Measurements from ENCODE around the gene FAM120B.

FAM120B gene

DNA sequence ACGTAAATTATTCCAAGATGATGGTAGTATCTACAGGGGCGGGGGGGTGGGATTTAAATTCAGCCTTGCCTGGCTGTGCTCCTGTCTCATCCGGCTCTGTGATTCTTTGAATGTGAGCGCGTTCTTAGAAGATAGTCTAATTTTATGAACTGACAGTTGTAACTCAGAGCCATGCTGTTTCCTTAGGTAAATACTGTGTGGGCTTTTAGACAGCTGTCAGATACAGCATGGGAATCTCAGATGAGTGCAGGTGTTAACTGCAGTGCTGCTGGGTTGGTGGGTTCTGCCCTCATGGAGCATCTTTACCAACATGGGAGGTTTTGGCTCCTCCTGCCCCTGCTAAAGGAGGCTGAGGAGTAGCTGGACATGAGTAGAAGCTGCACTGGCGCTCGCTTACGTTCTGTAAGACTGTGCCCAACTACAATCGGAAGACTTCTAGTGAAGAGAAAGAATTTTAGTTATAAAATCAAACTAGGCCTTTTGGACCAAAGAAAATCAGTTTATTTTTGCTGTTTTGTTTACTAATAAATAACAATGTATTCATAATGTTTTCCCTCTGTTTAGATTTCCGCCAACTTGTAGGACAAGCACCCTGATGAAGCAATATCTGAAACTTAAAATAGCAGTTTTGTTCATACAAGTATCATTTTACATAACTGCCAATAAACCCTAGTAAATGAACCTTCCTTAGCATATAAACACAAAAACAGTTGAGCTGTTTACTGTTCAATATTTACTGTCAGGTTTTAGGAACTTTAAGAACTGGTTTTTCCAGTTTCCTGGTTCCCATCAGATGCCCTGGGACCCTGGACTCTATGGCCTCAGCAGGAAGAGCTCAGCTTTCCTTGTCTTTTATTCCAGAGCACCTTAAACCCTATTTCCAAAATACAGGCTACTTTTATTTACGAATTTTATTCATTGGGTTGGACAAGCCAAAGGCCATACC lies 66.1 kb downstream of the FAM120B start:
- H3K36me3 ChIP-seq (ENCODE audit: control insufficient read depth in 5 of 5, insufficient read depth in 5 of 5, low read length in 5 of 5): peaks cover 10 to 50% (median 32%) of the 10 kb centered on the region in 5 donors
- no peaks in the 10 kb centered on the region for H3K9me3 ChIP-seq (ENCODE audit: control insufficient read depth in 5 of 5, low read length in 5 of 5)
- H3K27ac ChIP-seq (ENCODE audit: low read depth, low read length): no peak overlapping the region
- no peak overlapping the region for H3K9ac ChIP-seq (ENCODE audit: low read length in 5 of 5)
- no peaks in the 10 kb centered on the region for H3K27me3 ChIP-seq (ENCODE audit: control insufficient read depth in 5 of 5, insufficient read depth in 4 of 5, low read length in 5 of 5)
- H3K4me3 ChIP-seq (ENCODE audit: low read depth in 1 of 5, low read length in 5 of 5): no peak overlapping the region
- H3K4me1 ChIP-seq (ENCODE audit: control insufficient read depth in 5 of 5, insufficient read depth in 5 of 5, low read length in 5 of 5): no peaks in the 10 kb centered on the region

DNA sequence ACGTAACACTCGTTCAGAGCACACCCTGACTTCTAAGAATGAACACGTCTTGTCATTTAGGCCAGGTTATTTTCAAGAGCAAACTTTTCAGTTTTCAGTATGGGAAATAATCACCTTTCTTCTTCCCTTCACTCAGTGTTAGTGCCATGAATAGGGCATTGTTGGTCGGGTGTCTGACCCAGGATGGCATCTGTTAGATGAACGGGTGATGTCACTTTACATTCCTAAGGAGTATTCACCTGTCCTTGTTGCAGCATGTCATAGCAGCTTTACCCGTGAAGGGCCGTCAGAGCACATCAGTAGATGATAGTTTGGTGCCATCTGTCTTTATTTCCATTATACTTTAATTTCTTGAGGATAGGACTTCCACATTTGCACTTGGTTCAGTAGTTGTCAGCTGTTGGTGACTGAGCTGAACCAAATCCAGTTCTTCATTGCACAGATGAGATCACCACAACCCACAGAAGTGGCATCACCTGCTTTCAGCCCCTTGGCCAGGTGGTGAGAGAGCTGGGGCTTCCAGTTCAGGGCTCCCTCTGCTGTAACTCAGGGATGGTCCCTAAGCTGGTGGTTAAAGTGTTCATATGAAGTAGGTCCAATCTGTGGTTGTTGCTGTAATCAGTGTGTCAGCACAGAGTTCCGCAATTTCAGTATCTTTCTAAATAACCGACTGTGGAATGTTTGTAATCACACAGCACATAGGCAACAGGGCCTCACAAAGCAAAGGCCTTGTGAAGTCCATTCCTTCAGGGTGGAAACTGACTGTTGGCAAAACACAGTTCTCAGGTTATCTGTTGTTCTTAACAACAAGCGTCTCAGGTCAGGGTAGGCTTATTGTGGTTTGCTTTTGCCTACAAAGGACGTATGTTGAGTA lies 68.2 kb downstream of the FAM120B start:
- H3K9ac ChIP-seq (ENCODE audit: low read length in 5 of 5): no peak overlapping the region
- no peaks in the 10 kb centered on the region for H3K27me3 ChIP-seq (ENCODE audit: control insufficient read depth in 5 of 5, insufficient read depth in 4 of 5, low read length in 5 of 5)
- H3K9me3 ChIP-seq (ENCODE audit: control insufficient read depth in 5 of 5, low read length in 5 of 5): no peaks in the 10 kb centered on the region
- peaks cover 4 to 37% (median 21%) of the 10 kb centered on the region in 5 donors for H3K36me3 ChIP-seq (ENCODE audit: control insufficient read depth in 5 of 5, insufficient read depth in 5 of 5, low read length in 5 of 5)
- peaks cover 0 to 12% (median 0%) of the 10 kb centered on the region in 5 donors for H3K4me1 ChIP-seq (ENCODE audit: control insufficient read depth in 5 of 5, insufficient read depth in 5 of 5, low read length in 5 of 5)
- H3K27ac ChIP-seq (ENCODE audit: low read depth, low read length): no peak overlapping the region
- no peak overlapping the region for H3K4me3 ChIP-seq (ENCODE audit: low read depth in 1 of 5, low read length in 5 of 5)

DNA sequence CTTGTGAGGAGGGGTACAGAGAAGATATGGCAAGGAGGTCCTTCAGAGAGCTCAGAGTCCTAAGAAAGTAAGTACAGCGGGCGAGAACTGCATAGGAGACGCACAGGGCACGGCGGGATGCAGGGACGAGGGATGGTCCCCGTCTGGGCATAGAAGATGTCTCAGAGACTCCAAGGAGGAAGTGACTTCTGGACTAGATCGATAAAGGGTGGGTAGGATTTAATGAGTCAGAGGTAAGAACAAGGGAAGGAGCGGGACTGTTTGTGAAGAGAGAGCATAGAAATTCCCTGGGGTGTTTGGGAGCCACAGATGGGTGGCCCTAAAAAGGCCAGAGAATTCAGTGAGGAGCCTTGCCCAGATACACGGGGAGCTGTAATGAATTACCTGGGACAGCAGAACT lies 69.1 kb downstream of the FAM120B start:
- no peak overlapping the region for H3K27ac ChIP-seq (ENCODE audit: low read depth, low read length)
- no peak overlapping the region for H3K4me3 ChIP-seq (ENCODE audit: low read depth in 1 of 5, low read length in 5 of 5)
- peaks cover 0 to 12% (median 0%) of the 10 kb centered on the region in 5 donors for H3K4me1 ChIP-seq (ENCODE audit: control insufficient read depth in 5 of 5, insufficient read depth in 5 of 5, low read length in 5 of 5)
- H3K9me3 ChIP-seq (ENCODE audit: control insufficient read depth in 5 of 5, low read length in 5 of 5): no peaks in the 10 kb centered on the region
- no peak overlapping the region for H3K9ac ChIP-seq (ENCODE audit: low read length in 5 of 5)
- peaks cover 4 to 29% (median 18%) of the 10 kb centered on the region in 5 donors for H3K36me3 ChIP-seq (ENCODE audit: control insufficient read depth in 5 of 5, insufficient read depth in 5 of 5, low read length in 5 of 5)
- no peaks in the 10 kb centered on the region for H3K27me3 ChIP-seq (ENCODE audit: control insufficient read depth in 5 of 5, insufficient read depth in 4 of 5, low read length in 5 of 5)

DNA sequence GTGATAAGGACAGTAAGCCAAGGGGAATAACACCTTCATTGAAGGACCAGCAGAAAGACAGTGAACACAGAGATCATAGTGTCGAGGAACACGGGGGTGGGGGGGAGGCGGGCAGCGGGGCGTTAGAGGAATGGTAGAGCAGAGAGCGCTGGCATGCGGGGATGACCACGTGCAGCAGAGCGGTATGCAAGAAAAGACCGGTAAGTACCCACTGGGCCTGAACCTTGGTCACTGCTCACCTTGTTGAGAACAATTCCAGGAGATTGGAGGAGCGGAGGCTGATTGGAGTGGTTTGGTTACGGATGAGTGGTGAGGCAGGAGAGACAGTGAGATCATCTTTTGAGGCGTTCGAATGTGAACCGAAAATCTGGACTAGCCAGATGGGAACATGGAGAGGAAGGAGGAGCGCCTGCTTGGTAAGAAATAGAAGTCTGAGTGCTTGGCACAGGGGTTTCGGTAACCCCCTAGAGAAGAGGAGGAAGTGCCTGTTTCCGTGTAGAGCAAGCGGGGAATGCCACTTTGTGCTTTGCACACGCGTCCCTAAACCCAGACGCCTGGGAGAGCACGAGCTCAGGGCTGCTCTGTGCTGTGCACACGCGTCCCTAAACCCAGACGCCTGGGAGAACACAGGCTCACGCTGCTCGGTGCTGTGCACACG lies 70.0 kb downstream of the FAM120B start:
- Histone ChIP-seq H3K9ac (ENCODE audit: low read length in 5 of 5) (no peak overlapping the region), H3K4me1 (ENCODE audit: control insufficient read depth in 5 of 5, insufficient read depth in 5 of 5, low read length in 5 of 5) (peaks cover 0 to 12% (median 0%) of the 10 kb centered on the region in 5 donors), H3K36me3 (ENCODE audit: control insufficient read depth in 5 of 5, insufficient read depth in 5 of 5, low read length in 5 of 5) (peaks cover 6 to 21% (median 15%) of the 10 kb centered on the region in 5 donors), H3K27me3 (ENCODE audit: control insufficient read depth in 5 of 5, insufficient read depth in 4 of 5, low read length in 5 of 5) (no peaks in the 10 kb centered on the region), H3K4me3 (ENCODE audit: low read depth in 1 of 5, low read length in 5 of 5) (no peak overlapping the region), H3K9me3 (ENCODE audit: control insufficient read depth in 5 of 5, low read length in 5 of 5) (no peaks in the 10 kb centered on the region), H3K27ac (ENCODE audit: low read depth, low read length) (no peak overlapping the region)

DNA sequence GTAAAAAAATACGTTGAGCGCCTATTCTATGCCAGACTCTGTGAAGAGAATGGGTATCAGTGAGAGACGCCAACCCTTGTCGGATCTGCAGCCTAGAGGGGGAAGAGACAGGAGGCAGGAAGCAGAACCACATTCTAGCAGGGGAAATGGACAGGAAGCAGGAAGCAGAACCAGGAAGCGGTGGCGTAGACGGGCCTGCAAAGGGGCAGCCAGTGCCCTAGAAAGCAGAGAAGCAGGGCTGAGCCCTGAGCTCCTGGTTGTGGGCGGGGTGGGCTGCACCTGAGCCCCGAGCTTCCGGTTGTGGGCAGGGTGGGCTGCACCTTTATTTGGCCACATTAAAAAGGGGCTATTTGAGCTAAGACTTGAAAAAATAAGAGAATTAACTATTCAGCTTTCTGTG lies 71.9 kb downstream of the FAM120B start:
- no peak overlapping the region for H3K4me3 ChIP-seq (ENCODE audit: low read depth in 1 of 5, low read length in 5 of 5)
- no peak overlapping the region for H3K9ac ChIP-seq (ENCODE audit: low read length in 5 of 5)
- no peaks in the 10 kb centered on the region for H3K9me3 ChIP-seq (ENCODE audit: control insufficient read depth in 5 of 5, low read length in 5 of 5)
- H3K27ac ChIP-seq (ENCODE audit: low read depth, low read length): no peak overlapping the region
- H3K4me1 ChIP-seq (ENCODE audit: control insufficient read depth in 5 of 5, insufficient read depth in 5 of 5, low read length in 5 of 5): peaks cover 0 to 12% (median 0%) of the 10 kb centered on the region in 5 donors
- no peaks in the 10 kb centered on the region for H3K27me3 ChIP-seq (ENCODE audit: control insufficient read depth in 5 of 5, insufficient read depth in 4 of 5, low read length in 5 of 5)
- peaks cover 6 to 18% (median 9%) of the 10 kb centered on the region in 5 donors for H3K36me3 ChIP-seq (ENCODE audit: control insufficient read depth in 5 of 5, insufficient read depth in 5 of 5, low read length in 5 of 5)

DNA sequence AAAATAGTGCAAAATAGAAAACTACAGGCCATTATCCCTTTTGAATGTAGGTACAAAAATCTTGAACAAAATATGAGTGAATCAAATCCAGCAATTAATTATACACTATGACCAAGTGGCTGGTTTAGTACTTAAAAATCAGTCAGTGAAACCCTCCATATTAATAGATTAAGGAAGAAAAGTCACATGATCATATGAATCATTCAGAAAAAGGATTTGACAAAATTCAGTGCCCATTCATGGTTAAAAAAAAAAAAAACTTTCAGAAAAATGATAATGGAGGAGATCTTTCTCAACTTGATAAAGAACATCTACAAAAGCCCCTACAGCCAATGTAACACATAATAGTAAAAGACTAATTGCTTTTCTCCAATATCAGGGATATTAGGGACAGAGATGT lies 75.0 kb downstream of the FAM120B start:
- Histone ChIP-seq H3K9ac (ENCODE audit: low read length in 5 of 5) (no peak overlapping the region), H3K4me3 (ENCODE audit: low read depth in 1 of 5, low read length in 5 of 5) (no peak overlapping the region), H3K36me3 (ENCODE audit: control insufficient read depth in 5 of 5, insufficient read depth in 5 of 5, low read length in 5 of 5) (peaks cover 3 to 14% (median 8%) of the 10 kb centered on the region in 5 donors), H3K27ac (ENCODE audit: low read depth, low read length) (no peak overlapping the region), H3K27me3 (ENCODE audit: control insufficient read depth in 5 of 5, insufficient read depth in 4 of 5, low read length in 5 of 5) (no peaks in the 10 kb centered on the region), H3K4me1 (ENCODE audit: control insufficient read depth in 5 of 5, insufficient read depth in 5 of 5, low read length in 5 of 5) (peaks cover 0 to 12% (median 0%) of the 10 kb centered on the region in 5 donors), H3K9me3 (ENCODE audit: control insufficient read depth in 5 of 5, low read length in 5 of 5) (no peaks in the 10 kb centered on the region)

DNA sequence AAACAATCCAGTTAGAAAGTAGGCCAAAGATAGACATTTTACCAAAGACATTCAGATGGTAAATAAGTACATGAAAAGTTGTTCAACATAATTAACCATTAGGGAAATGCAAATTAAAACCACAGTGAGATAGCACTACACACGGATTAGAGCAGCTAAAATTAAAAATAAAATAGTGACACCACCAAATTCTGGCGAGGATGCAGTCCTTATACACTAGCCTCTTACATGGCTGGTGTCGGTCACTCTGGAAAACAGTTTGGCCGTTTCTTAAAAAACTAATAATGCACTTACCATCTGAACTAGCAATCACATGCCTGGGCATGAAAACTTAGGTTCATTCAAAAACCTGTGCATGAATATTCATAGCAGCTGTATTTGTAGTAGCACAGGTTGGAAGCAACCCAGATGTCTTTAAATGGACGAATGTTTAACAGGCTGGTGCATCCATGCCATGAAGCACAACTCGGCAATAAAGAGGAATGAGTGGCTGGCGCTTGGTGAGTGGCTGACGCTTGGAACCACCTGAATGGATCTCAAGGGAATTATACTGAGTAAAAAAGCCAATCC lies 77.0 kb downstream of the FAM120B start:
- no peaks in the 10 kb centered on the region for H3K27me3 ChIP-seq (ENCODE audit: control insufficient read depth in 5 of 5, insufficient read depth in 4 of 5, low read length in 5 of 5)
- H3K4me1 ChIP-seq (ENCODE audit: control insufficient read depth in 5 of 5, insufficient read depth in 5 of 5, low read length in 5 of 5): peaks cover 0 to 6% (median 0%) of the 10 kb centered on the region in 5 donors
- H3K36me3 ChIP-seq (ENCODE audit: control insufficient read depth in 5 of 5, insufficient read depth in 5 of 5, low read length in 5 of 5): peaks cover 5 to 21% (median 10%) of the 10 kb centered on the region in 5 donors
- no peak overlapping the region for H3K27ac ChIP-seq (ENCODE audit: low read depth, low read length)
- H3K9ac ChIP-seq (ENCODE audit: low read length in 5 of 5): no peak overlapping the region
- H3K4me3 ChIP-seq (ENCODE audit: low read depth in 1 of 5, low read length in 5 of 5): no peak overlapping the region
- no peaks in the 10 kb centered on the region for H3K9me3 ChIP-seq (ENCODE audit: control insufficient read depth in 5 of 5, low read length in 5 of 5)

DNA sequence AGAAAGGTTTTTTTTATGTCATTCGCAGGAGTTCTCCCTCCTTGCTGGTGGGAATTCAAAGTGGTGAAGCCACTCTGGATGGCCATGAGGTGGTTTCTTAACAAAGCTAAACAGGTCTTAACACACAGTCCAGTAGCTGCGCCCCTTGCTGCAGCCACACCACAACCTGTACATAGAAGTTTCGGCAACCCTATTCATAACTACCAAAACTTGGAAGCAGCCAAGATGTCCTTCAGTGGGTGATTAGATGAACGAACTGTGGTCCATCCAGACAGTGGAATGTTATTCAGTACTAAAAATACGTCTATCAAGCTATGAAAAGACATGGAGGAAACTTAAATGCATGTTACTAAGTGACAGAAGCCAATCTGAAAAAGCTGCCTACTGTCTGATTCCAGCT lies 78.9 kb downstream of the FAM120B start:
- no peak overlapping the region for H3K9ac ChIP-seq (ENCODE audit: low read length in 5 of 5)
- no peaks in the 10 kb centered on the region for H3K9me3 ChIP-seq (ENCODE audit: control insufficient read depth in 5 of 5, low read length in 5 of 5)
- no peaks in the 10 kb centered on the region for H3K27me3 ChIP-seq (ENCODE audit: control insufficient read depth in 5 of 5, insufficient read depth in 4 of 5, low read length in 5 of 5)
- H3K27ac ChIP-seq (ENCODE audit: low read depth, low read length): no peak overlapping the region
- peaks cover 6 to 33% (median 20%) of the 10 kb centered on the region in 5 donors for H3K36me3 ChIP-seq (ENCODE audit: control insufficient read depth in 5 of 5, insufficient read depth in 5 of 5, low read length in 5 of 5)
- peaks cover 4 to 9% (median 5%) of the 10 kb centered on the region in 5 donors for H3K4me1 ChIP-seq (ENCODE audit: control insufficient read depth in 5 of 5, insufficient read depth in 5 of 5, low read length in 5 of 5)
- no peak overlapping the region for H3K4me3 ChIP-seq (ENCODE audit: low read depth in 1 of 5, low read length in 5 of 5)

DNA sequence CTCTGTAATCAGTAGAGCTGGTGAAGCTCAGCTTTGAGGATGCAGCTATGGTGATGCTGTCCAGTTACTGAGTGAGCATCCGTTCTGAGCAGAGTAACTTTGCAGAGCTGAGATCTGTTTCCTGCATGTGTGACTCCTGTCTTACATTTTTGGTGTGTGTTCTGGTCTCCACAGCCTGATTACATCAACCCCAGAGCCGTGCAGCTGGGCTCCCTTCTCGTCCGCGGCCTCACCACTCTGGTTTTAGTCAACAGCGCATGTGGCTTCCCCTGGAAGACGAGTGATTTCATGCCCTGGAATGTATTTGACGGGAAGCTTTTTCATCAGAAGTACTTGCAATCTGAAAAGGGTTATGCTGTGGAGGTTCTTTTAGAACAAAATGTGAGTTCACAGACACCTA lies 81.6 kb downstream of the FAM120B start:
- Histone ChIP-seq H3K4me1 (ENCODE audit: control insufficient read depth in 5 of 5, insufficient read depth in 5 of 5, low read length in 5 of 5) (peaks cover 4 to 7% (median 5%) of the 10 kb centered on the region in 5 donors), H3K27me3 (ENCODE audit: control insufficient read depth in 5 of 5, insufficient read depth in 4 of 5, low read length in 5 of 5) (no peaks in the 10 kb centered on the region), H3K27ac (ENCODE audit: low read depth, low read length) (no peak overlapping the region), H3K36me3 (ENCODE audit: control insufficient read depth in 5 of 5, insufficient read depth in 5 of 5, low read length in 5 of 5) (peaks cover 9 to 51% (median 38%) of the 10 kb centered on the region in 5 donors), H3K9ac (ENCODE audit: low read length in 5 of 5) (no peak overlapping the region), H3K9me3 (ENCODE audit: control insufficient read depth in 5 of 5, low read length in 5 of 5) (no peaks in the 10 kb centered on the region), H3K4me3 (ENCODE audit: low read depth in 1 of 5, low read length in 5 of 5) (no peak overlapping the region)

All from subcutaneous abdominal adipose tissue (tissue), 5 donors.